Caco-2 (cell line): ENCODE data around the gene QSOX2. TPM values are rescaled to one million over a fixed set of nuclear protein-coding genes. Genes with fewer than 3 reads are reported as not detected.

ENCODE experiments used
- BruUV-seq: library from RNA; stranded (reverse); fragments of 400-500 nt; replicated peaks from 2 replicates; lab custom pipeline; 2021; lab: Mats Ljungman, UMichigan
- CTCF ChIA-PET: fragments of 300-600 bp; sonication (Branson Sonifier 250); formaldehyde crosslinking; loops from one replicate; lab custom pipeline; 2022; ENCODE audit warnings: antibody characterized with exemption; lab: Charles Lee
- POLR2A ChIA-PET: fragments of 300-600 bp; sonication (Branson Sonifier 250); formaldehyde crosslinking; loops from one replicate; lab custom pipeline; 2022; ENCODE audit warnings: antibody characterized with exemption; lab: Charles Lee
- DNase-seq, 2 experiments: peaks; one replicate each; pipeline versions ENCODE4 v3.0.0 to v3.0.0-alpha.2; 2020 to 2022
- H3K27me3 ChIP-seq: replicated peaks from 2 replicates; pipeline ENCODE4 v1.6.0; 2011; ENCODE audit warnings: low read length; ENCODE audit not compliant: control insufficient read depth, insufficient read depth
- H3K36me3 ChIP-seq: 2 replicates; pipeline ENCODE4 v1.5.1; 2011; ENCODE audit warnings: low read length; ENCODE audit not compliant: control insufficient read depth, insufficient read depth
- H3K4me1 ChIP-seq: fragments of 250-450 bp; sonication (Bioruptor Pico); 2 replicates; pipeline ENCODE4 v1.5.1; 2020; ENCODE audit warnings: mild to moderate bottlenecking
- H3K4me3 ChIP-seq: 2 replicates; pipeline ENCODE4 v1.5.1; 2011; ENCODE audit warnings: low read depth, mild to moderate bottlenecking, control low read depth, low read length
- H3K9me3 ChIP-seq: fragments of 250-450 bp; sonication (Bioruptor Pico); 2 replicates; pipeline ENCODE4 v1.5.1; 2020; ENCODE audit warnings: mild to moderate bottlenecking, moderate library complexity
- H3K27ac Mint-ChIP-seq: one replicate; pipeline ENCODE4 v1.8.0; 2022; ENCODE audit warnings: mixed read lengths; ENCODE audit not compliant: unreplicated experiment
- H3K27me3 Mint-ChIP-seq: one replicate; pipeline ENCODE4 v1.8.0; 2022; ENCODE audit warnings: mixed read lengths; ENCODE audit not compliant: insufficient read depth, unreplicated experiment
- H3K36me3 Mint-ChIP-seq: one replicate; pipeline ENCODE4 v1.8.0; 2022; ENCODE audit warnings: mild to moderate bottlenecking, mixed read lengths; ENCODE audit not compliant: insufficient read depth, unreplicated experiment
- H3K4me1 Mint-ChIP-seq: one replicate; pipeline ENCODE4 v1.8.0; 2022; ENCODE audit warnings: low read depth, mixed read lengths; ENCODE audit not compliant: unreplicated experiment
- H3K4me3 Mint-ChIP-seq: one replicate; pipeline ENCODE4 v1.8.0; 2022; ENCODE audit warnings: mild to moderate bottlenecking, moderate library complexity, mixed read lengths; ENCODE audit not compliant: unreplicated experiment
- H3K9me3 Mint-ChIP-seq: one replicate; pipeline ENCODE4 v1.8.0; 2022; ENCODE audit warnings: mixed read lengths; ENCODE audit not compliant: unreplicated experiment
- intact Hi-C: fragments of 100-400 bp; cut with micrococcal nuclease; formaldehyde crosslinking; loops from one replicate; pipeline ENCODE4 v1.10.0; 2022; ENCODE audit not compliant: unreplicated experiment
- total RNA-seq: library from RNA; stranded (reverse); gene quantifications from 2 replicates; pipeline ENCODE4 v1.2.3, GENCODE V29; 2022
- TF ChIP-seq, protein P1 (sequence below), 2 experiments: fragments of 200-600 bp in 1 of 2; IDR thresholded peaks; 1 replicate in 1 of 2; 2 replicates in 1 of 2; pipeline versions ENCODE4 v1.5.1 to v1.8.0; 2011 to 2022; ENCODE audit warnings: antibody characterized with exemption in 1 of 2, control low read depth in 1 of 2, inconsistent platforms in 1 of 2, low read depth in 1 of 2, low read length in 1 of 2, mild to moderate bottlenecking in 1 of 2, moderate library complexity in 1 of 2; ENCODE audit not compliant: insufficient read depth in 1 of 2, severe bottlenecking in 1 of 2, unreplicated experiment in 1 of 2

QSOX2 gene
- total RNA-seq, 1 experiment from 2014 or later, result 29.6 TPM

DNA sequence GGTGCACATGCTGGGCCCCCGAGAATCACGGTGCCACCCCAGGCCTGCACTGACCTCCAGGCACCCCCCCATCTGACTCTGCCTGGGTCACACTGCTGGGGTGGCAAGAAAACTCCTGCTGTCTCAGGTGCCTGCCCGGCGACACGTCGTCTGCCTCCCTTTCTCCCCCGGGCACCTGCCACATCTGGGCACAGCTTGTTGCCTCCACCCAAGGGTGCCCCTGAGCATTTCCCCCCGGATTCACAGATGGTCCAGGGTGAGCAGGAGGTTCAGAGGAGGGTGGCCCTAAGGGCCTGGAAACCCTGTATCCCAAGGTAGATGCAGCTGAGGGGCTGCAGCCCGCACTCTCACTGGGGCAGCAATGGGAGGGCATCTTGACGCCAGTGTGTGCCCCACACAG lies 14.9 kb upstream of the QSOX2 start:
- Mint-ChIP-seq H3K9me3 (no peaks in the 10 kb centered on the region), H3K27me3 (no peaks in the 10 kb centered on the region), H3K4me3 (no peak overlapping the region), H3K4me1 (no peaks in the 10 kb centered on the region), H3K36me3 (peaks cover 4% of the 10 kb centered on the region), H3K27ac (no peak overlapping the region)
- no peak for DNase-seq
- Histone ChIP-seq H3K36me3 (no peaks in the 10 kb centered on the region), H3K9me3 (no peaks in the 10 kb centered on the region), H3K4me1 (no peaks in the 10 kb centered on the region), H3K27me3 (no peaks in the 10 kb centered on the region), H3K4me3 (no peak overlapping the region)
- TF ChIP-seq, protein P1, sequence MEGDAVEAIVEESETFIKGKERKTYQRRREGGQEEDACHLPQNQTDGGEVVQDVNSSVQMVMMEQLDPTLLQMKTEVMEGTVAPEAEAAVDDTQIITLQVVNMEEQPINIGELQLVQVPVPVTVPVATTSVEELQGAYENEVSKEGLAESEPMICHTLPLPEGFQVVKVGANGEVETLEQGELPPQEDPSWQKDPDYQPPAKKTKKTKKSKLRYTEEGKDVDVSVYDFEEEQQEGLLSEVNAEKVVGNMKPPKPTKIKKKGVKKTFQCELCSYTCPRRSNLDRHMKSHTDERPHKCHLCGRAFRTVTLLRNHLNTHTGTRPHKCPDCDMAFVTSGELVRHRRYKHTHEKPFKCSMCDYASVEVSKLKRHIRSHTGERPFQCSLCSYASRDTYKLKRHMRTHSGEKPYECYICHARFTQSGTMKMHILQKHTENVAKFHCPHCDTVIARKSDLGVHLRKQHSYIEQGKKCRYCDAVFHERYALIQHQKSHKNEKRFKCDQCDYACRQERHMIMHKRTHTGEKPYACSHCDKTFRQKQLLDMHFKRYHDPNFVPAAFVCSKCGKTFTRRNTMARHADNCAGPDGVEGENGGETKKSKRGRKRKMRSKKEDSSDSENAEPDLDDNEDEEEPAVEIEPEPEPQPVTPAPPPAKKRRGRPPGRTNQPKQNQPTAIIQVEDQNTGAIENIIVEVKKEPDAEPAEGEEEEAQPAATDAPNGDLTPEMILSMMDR (IDR thresholded peaks at IDR 0.05; ENCODE audit: insufficient read depth in 1 of 2, low read depth in 1 of 2, low read length in 1 of 2, severe bottlenecking in 1 of 2, unreplicated experiment in 1 of 2), result no peak
- intact Hi-C loops, result no loop called here
- ChIA-PET POLR2A (no interaction called here), CTCF (no interaction called here)
- BruUV-seq, result no TSS peak

DNA sequence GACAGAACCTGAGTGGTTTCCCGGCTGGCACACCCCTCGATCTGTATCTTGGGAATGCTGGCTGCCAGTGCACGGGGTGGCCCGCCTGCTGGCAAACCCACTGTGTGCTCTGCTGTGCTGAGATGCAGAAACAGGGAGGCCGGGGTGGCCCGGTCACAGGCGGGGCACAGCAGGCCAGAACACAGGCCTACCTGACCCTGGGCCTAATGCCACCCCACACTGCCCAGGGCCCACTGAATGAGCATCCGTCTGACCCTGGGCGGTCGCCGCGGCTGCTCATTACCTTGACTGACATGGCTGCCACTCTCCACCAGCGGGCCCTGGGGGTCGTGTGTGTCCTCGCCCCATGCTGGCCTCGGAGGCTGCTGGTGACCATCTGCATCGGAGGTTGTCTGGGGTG lies 14.2 kb upstream of the QSOX2 start:
- Mint-ChIP-seq H3K36me3 (peaks cover 4% of the 10 kb centered on the region), H3K4me1 (no peaks in the 10 kb centered on the region), H3K4me3 (no peak overlapping the region), H3K27ac (no peak overlapping the region), H3K9me3 (no peaks in the 10 kb centered on the region), H3K27me3 (no peaks in the 10 kb centered on the region)
- no peaks in the 10 kb centered on the region for H3K9me3 ChIP-seq
- no peak for DNase-seq
- POLR2A ChIA-PET, result no interaction called here
- TF ChIP-seq, protein P1 (IDR thresholded peaks at IDR 0.05; ENCODE audit: insufficient read depth in 1 of 2, low read depth in 1 of 2, low read length in 1 of 2, severe bottlenecking in 1 of 2, unreplicated experiment in 1 of 2), result no peak
- BruUV-seq, result no TSS peak
- intact Hi-C loops, result no loop called here
- H3K4me1 ChIP-seq, result no peaks in the 10 kb centered on the region
- H3K4me3 ChIP-seq, result no peak overlapping the region
- H3K36me3 ChIP-seq, result no peaks in the 10 kb centered on the region
- CTCF ChIA-PET, result interaction anchor here (0.7 kb wide), 1 partner anchor 31 kb away, joined by 3 read pairs; no protein-coding TSS in a partner anchor
- H3K27me3 ChIP-seq, result no peaks in the 10 kb centered on the region

DNA sequence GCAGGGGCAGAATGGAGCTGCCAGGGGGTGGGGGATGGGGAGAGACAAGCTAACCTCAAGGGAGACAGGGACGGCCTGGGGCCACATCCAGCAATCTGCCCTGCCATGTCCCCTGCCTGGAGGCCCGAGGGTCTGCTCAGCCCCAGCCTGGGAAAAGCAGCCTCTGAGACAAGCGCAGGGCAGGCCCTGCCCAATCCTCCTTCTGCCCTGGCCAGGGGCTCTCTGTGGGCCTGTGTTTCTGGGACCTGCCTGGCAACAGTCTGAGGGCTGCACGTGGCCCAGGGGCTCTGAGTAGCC lies 13.9 kb upstream of the QSOX2 start:
- intact Hi-C loops, result no loop called here
- ChIA-PET POLR2A (no interaction called here), CTCF (interaction anchor here (0.7 kb wide), 1 partner anchor 32 kb away, joined by 3 read pairs; no protein-coding TSS in a partner anchor)
- H3K4me3 Mint-ChIP-seq, result no peak overlapping the region
- H3K27me3 Mint-ChIP-seq, result no peaks in the 10 kb centered on the region
- Histone ChIP-seq H3K4me3 (no peak overlapping the region), H3K27me3 (no peaks in the 10 kb centered on the region), H3K36me3 (no peaks in the 10 kb centered on the region), H3K4me1 (no peaks in the 10 kb centered on the region), H3K9me3 (no peaks in the 10 kb centered on the region)
- TF ChIP-seq, protein P1 (IDR thresholded peaks at IDR 0.05; ENCODE audit: insufficient read depth in 1 of 2, low read depth in 1 of 2, low read length in 1 of 2, severe bottlenecking in 1 of 2, unreplicated experiment in 1 of 2), result no peak
- no peaks in the 10 kb centered on the region for H3K4me1 Mint-ChIP-seq
- H3K36me3 Mint-ChIP-seq, result peaks cover 4% of the 10 kb centered on the region
- no TSS peak for BruUV-seq
- no peak overlapping the region for H3K27ac Mint-ChIP-seq
- no peak for DNase-seq
- H3K9me3 Mint-ChIP-seq, result no peaks in the 10 kb centered on the region
